OCI-LY3 (cell line): Measurements from ENCODE around the gene ZDHHC13.

Experiments
- EZH2phosphoT487 ChIP-seq: fragments of 200-600 bp; shearing (Covaris generic); IDR thresholded peaks from 2 replicates; pipeline ENCODE4 v1.6.1; 2018; ENCODE audit warnings: antibody characterized with exemption, mixed run types, low read depth
- TF ChIP-seq, protein P1 (sequence below): fragments of 200-600, 300-600 bp; sonication (generic); IDR thresholded peaks from 2 replicates; pipeline ENCODE4 v1.5.1; 2014; ENCODE audit warnings: antibody characterized with exemption, low read length, low read depth

DNA sequence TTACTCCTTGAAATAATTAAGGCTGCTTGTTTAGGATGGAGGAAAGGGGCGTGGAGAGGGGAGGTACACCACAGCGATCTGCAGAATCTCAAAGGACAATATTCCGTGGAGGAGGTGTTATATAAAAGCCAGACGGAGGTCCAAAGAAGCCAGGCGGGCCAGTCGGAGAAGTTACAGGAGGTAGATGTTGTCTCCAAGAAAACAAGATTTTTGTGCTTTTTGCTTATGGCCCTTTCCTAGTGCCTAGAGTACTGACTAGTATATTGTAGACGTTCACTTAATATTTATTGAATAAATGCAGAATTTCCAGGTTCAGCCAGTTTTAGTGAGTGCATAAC lies 761 bp downstream of the ZDHHC13 start:
- TF ChIP-seq, protein P1, sequence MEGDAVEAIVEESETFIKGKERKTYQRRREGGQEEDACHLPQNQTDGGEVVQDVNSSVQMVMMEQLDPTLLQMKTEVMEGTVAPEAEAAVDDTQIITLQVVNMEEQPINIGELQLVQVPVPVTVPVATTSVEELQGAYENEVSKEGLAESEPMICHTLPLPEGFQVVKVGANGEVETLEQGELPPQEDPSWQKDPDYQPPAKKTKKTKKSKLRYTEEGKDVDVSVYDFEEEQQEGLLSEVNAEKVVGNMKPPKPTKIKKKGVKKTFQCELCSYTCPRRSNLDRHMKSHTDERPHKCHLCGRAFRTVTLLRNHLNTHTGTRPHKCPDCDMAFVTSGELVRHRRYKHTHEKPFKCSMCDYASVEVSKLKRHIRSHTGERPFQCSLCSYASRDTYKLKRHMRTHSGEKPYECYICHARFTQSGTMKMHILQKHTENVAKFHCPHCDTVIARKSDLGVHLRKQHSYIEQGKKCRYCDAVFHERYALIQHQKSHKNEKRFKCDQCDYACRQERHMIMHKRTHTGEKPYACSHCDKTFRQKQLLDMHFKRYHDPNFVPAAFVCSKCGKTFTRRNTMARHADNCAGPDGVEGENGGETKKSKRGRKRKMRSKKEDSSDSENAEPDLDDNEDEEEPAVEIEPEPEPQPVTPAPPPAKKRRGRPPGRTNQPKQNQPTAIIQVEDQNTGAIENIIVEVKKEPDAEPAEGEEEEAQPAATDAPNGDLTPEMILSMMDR = no peak
- TF ChIP-seq EZH2phosphoT487 = no peak
